GM19463 (cell line): ENCODE data around the gene SLC25A44.
"Not testable (repeated sequence)": the region's sequence is repeated elsewhere in the genome, so short reads cannot be mapped to it uniquely, and the experiment has no call there.

ENCODE experiments used
- ATAC-seq: cut with Tn5 transposase; IDR thresholded peaks from one replicate; pipeline ENCODE4 v1.9.1; 2021; ENCODE audit warnings: mild to moderate bottlenecking, moderate library complexity; ENCODE audit not compliant: unreplicated experiment

SLC25A44 gene

GRCh38 chr1:156163712-156164111 lies 30.2 kb upstream of the SLC25A44 start:
- no peak for ATAC-seq

- no peak for ATAC-seq
These were observed 29.6 kb upstream of the SLC25A44 start for GRCh38 chr1:156164125-156164831.

DNA sequence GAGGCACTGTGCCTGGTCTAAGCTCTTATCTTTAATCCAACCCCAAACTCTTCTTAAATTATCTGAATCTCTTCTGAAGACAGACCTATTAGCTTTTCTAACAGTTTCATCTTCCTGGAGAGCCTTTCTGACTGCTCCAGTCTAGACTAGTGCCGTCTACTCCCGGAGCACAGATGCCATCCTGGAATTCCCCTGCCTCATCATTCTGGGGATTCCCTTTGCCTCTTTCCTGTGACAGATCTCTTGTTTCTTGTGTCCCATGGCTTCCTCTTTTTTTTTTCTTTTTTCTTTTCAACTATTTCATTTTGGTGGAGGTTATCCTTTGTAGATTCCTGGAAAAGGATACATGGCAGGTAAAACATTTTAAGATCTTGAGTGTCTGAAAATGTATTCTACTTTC lies 28.8 kb upstream of the SLC25A44 start:
- no peak for ATAC-seq

DNA sequence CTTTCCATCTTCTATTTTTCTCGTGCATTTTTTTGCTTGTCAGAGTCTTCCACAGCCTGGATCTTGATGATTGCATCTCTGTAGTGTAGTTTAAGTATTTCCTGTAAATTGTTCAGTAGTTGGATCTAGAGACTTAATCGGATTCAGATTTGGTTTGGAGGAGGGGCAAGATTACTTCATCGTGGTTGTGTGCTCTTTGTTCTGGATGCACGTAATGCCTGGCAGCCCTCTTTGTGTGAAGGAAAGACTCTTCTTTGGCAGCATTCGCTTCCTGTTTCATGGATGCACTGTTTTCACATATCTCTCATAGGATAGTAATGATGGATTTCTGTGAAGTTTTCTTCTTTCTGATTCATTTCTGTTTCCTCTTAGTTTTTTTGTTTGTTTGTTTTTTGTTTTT lies 26.4 kb upstream of the SLC25A44 start:
- ATAC-seq, result no peak

GRCh38 chr1:156172696-156173470 lies 21.0 kb upstream of the SLC25A44 start:
- ATAC-seq, result no peak

DNA sequence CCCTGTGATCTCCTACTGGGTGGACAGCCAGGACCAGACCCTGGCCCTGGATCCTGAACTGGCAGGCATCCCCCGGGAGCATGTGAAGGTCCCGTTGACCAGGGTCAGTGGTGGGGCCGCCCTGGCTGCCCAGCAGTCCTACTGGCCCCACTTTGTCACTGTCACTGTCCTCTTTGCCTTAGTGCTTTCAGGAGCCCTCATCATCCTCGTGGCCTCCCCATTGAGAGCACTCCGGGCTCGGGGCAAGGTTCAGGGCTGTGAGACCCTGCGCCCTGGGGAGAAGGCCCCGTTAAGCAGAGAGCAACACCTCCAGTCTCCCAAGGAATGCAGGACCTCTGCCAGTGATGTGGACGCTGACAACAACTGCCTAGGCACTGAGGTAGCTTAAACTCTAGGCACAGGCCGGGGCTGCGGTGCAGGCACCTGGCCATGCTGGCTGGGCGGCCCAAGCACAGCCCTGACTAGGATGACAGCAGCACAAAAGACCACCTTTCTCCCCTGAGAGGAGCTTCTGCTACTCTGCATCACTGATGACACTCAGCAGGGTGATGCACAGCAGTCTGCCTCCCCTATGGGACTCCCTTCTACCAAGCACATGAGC lies 17.2 kb upstream of the SLC25A44 start:
- no peak for ATAC-seq

GRCh38 chr1:156177919-156178654 lies 15.8 kb upstream of the SLC25A44 start:
- ATAC-seq, result no peak

DNA sequence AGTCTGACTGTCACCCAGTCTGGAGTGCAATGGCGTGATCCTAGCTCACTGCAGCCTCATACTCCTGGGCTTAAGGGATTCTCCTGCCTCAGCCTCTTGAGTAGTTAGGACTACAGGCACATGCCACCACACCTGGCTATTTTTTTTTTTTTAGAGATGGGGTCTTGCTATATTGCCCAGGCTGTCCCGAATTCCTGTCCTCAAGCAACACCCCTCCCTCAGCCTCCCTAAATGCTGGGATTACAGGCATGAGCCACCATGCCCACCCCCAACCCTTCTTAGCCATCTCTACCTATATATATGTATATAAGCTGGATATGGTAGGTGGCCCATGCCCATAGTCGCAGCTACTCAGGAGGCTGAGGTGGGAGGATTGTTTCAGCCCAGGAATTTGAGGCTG lies 13.4 kb upstream of the SLC25A44 start:
- no peak for ATAC-seq

GRCh38 chr1:156181391-156181924 lies 12.4 kb upstream of the SLC25A44 start:
- not testable (repeated sequence) for ATAC-seq

- not testable (repeated sequence) for ATAC-seq
These were observed 11.7 kb upstream of the SLC25A44 start for GRCh38 chr1:156182010-156182779.

- ATAC-seq, result not testable (repeated sequence)
These were observed 7.3 kb upstream of the SLC25A44 start for GRCh38 chr1:156186347-156187177.

DNA sequence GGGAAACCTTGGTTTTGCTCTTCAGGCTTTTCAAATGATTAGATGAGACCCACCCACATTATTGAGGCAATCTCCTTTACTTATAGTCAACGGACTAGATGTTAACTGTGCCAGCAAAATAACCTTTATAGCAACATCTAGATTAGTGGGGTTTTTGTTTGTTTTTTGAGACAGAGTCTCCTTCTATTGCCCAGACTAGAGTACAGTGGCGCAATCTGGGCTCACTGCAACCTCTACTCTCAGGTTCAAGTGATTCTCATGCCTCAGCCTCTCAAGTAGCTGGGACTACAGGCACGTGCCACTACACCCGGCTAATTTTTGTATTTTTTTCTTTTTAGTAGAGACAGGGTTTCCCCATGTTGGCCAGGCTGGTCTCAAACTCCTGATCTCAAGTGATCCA lies 3.6 kb upstream of the SLC25A44 start:
- not testable (repeated sequence) for ATAC-seq

DNA sequence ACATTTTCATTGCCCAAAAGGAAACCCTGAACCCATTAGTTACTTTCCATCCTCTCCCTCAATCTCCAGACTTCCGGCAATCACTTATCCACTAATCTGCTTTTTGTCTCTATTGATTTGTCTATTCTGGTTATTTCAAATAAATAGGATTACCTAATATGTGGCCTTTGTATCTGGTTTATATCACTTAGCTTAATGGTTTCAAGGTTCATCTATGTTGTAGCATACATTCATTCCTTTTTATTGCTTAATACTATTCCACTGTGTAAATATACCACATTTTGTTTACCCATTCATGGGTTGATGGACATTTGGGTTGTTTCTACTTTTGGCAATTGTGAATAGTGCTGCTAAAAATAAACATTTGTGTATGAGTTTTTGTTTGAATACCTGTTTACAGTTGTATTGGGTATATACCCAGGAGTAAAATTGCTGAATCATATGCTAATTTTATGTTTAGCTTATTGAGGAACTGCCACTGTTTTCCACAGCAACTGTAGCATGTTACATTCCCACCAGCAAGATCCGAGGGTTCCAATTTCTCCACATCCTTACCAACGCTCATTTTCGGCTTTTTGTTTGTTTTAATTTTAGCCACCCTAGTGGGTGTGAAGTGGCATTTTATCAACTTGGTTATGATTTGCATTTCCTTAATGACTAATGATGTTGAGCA lies 2.5 kb upstream of the SLC25A44 start:
- ATAC-seq, result no peak

DNA sequence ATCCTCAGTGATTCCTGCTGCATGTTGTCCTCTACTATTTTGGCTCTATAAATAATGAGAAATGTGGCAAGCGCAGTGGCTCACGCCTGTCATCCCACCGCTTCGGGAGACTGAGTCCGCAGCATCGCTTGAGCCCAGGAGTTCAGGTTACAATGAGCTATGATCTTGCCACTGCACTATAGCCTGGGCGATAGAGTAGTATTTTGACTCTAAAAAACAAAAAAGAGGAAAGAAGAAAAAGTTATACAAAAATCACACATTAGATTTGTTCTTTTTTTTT lies 756 bp upstream of the SLC25A44 start:
- ATAC-seq, result no peak

DNA sequence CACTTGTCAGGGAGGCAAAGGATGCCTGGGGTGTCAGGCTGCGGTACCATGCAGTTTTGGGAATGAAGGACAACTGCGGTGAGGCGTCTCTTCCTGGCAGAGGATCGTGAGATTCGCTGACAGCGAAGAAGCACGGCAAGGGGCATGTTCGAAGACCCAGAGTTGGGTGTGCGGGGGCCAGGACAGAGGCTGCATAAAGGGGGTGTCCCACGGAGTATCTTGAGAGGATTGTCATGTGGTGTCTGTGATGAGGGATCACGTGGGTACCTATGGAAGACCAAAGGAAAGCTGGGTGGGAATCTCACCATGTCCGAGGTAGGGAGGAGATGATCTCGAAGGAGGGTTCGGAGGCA lies 372 bp downstream of the SLC25A44 start:
- ATAC-seq, result no peak

- ATAC-seq, result no peak
These were observed 1.9 kb downstream of the SLC25A44 start for GRCh38 chr1:156195853-156196252.

DNA sequence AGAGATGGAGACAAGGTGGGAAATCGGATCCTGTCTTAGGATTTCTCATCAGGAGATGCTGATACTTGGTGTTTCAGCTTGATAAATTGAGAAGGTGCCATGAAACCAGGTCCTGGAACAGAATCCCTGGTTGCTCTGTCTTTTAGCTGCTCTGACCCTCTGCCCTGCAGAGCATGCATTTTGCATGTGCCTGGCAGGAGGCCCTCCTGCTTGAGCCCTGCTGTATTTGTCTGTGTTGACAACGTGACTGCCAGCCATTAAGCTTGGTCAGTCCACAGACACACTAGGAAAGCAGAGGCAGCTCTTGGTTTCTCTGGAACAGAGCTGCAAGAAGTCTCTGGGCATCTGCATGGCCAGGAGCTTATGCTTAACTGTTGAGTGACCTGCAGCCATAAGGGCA lies 2.5 kb downstream of the SLC25A44 start:
- ATAC-seq, result no peak

GRCh38 chr1:156198831-156199349 lies 5.0 kb downstream of the SLC25A44 start:
- ATAC-seq, result peak; percentile 60

- no peak for ATAC-seq
These were observed 6.1 kb downstream of the SLC25A44 start for GRCh38 chr1:156200044-156200443.
